Measurements from ENCODE around the gene PLPPR4. TPM values are rescaled to one million over a fixed set of nuclear protein-coding genes. Genes with fewer than 3 reads are reported as not detected.

The PLPPR4 gene
- total RNA-seq, 1 experiment from 2014 or later: 0.42 TPM

DNA sequence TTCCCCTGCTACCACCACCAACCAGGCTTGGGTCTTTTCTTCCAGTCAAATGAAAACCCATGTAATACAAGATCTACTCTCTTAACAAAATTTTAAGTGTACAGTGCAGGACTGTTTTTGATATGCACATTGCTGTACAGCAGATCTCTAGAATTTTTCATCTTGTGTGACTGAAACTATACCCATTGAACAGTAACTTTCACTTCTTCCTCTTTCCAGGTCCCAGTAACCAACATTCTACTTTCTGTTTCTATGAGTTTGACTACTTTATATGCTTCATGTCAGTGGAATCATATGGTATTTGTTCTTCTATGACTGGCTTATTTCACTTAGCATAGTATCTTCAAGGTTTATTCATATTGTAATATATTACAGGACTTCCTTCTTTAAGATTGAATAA, 45.3 kb upstream of the PLPPR4 start:
- CTCF ChIA-PET: no interaction called here

More for the DNA sequence above, 45.3 kb upstream of the PLPPR4 start:
- no peak overlapping the region for H2AFZ ChIP-seq (ENCODE audit: low read depth, low read length, poor library complexity, severe bottlenecking)
- no peak overlapping the region for H3K27ac ChIP-seq (ENCODE audit: low read depth, low read length)
- TF ChIP-seq CEBPB (IDR thresholded peaks at IDR 0.05; ENCODE audit: low read depth) (no peak), YY1 (IDR thresholded peaks at IDR 0.05; ENCODE audit: extremely low read depth, insufficient replicate concordance, low read depth, low read length) (no peak), ZNF274 (IDR thresholded peaks at IDR 0.05; ENCODE audit: low read depth, low read length) (no peak), RAD21 (IDR thresholded peaks at IDR 0.05; ENCODE audit: low read depth) (no peak), TCF7L2 (IDR thresholded peaks at IDR 0.05; ENCODE audit: borderline replicate concordance, extremely low read depth, insufficient read depth, insufficient read length) (no peak), POLR2A (IDR thresholded peaks at IDR 0.05; ENCODE audit: borderline replicate concordance, extremely low read depth, insufficient read depth, insufficient read length) (no peak), JUND (IDR thresholded peaks at IDR 0.05) (no peak), SIN3A (IDR thresholded peaks at IDR 0.05; ENCODE audit: low read depth) (no peak), EZH2 (IDR thresholded peaks at IDR 0.05) (no peak), REST (IDR thresholded peaks at IDR 0.05; ENCODE audit: low read depth) (no peak), EZH2phosphoT487 (IDR thresholded peaks at IDR 0.05; ENCODE audit: borderline replicate concordance) (no peak), SRF (IDR thresholded peaks at IDR 0.05; ENCODE audit: low read depth) (no peak), SP1 (IDR thresholded peaks at IDR 0.05; ENCODE audit: low read depth) (no peak), CBX3 (IDR thresholded peaks at IDR 0.05; ENCODE audit: low read depth) (no peak), POLR2AphosphoS5 (IDR thresholded peaks at IDR 0.05; ENCODE audit: low read depth, low read length) (no peak), CTCF (IDR thresholded peaks at IDR 0.05 in 2 of 3, conservative IDR thresholded peaks at IDR 0.05 in 1 of 3; ENCODE audit: borderline replicate concordance in 1 of 3, insufficient read depth in 1 of 3, low read depth in 2 of 3, low read length in 2 of 3) (no peak), ZBTB33 (IDR thresholded peaks at IDR 0.05; ENCODE audit: extremely low read depth, insufficient replicate concordance, low read length) (no peak), EGR1 (IDR thresholded peaks at IDR 0.05; ENCODE audit: low read depth) (no peak)
- TF ChIP-seq, protein P1, sequence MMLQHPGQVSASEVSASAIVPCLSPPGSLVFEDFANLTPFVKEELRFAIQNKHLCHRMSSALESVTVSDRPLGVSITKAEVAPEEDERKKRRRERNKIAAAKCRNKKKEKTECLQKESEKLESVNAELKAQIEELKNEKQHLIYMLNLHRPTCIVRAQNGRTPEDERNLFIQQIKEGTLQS (IDR thresholded peaks at IDR 0.05): no peak
- ChIA-PET POLR2A (no interaction called here), RAD21 (ENCODE audit: low non-redundant PET in 1 of 2, low total read pairs in 2 of 2, uncharacterized antibody in 2 of 2, unreplicated experiment in 2 of 2) (no interaction called here)
- no peak overlapping the region for H3K9ac ChIP-seq (ENCODE audit: low read length)
- no peak overlapping the region for H3K4me3 ChIP-seq (replicated peaks in 1 of 2; ENCODE audit: low read depth in 1 of 2, low read length in 2 of 2)
- H3K4me2 ChIP-seq (ENCODE audit: low read length): no peak overlapping the region
- H4K20me1 ChIP-seq (ENCODE audit: insufficient read depth): no peaks in the 10 kb centered on the region
- no peaks in the 10 kb centered on the region for H3K4me1 ChIP-seq (ENCODE audit: control insufficient read depth in 1 of 2, insufficient read depth in 2 of 2, low read length in 2 of 2)
- no peak for DNase-seq (ENCODE audit: low read depth, low spot score)
- no peaks in the 10 kb centered on the region for H3K79me2 ChIP-seq (ENCODE audit: insufficient read depth, low read length)
- no peaks in the 10 kb centered on the region for H3K9me2 ChIP-seq (ENCODE audit: insufficient read depth)
- no peak for ATAC-seq
- no peaks in the 10 kb centered on the region for H3K9me3 ChIP-seq (ENCODE audit: control insufficient read depth in 1 of 2, insufficient read depth in 1 of 2, low read depth in 1 of 2, low read length in 2 of 2)
- intact Hi-C loops (cut with micrococcal nuclease): no loop called here
- H3K27me3 ChIP-seq (ENCODE audit: insufficient read depth, low read length): no peaks in the 10 kb centered on the region
- no peaks in the 10 kb centered on the region for H3K36me3 ChIP-seq (ENCODE audit: control insufficient read depth in 1 of 2, insufficient read depth in 2 of 2, low read length in 2 of 2)
- BruUV-seq (replicated peaks): no TSS peak

Data from HCT116 (cell line).